Measurements from ENCODE around the gene CLASRP.
A peak's percentile ranks its signal among the peaks of the same experiment; 100 is the strongest.
"Not testable (repeated sequence)": the region's sequence is repeated elsewhere in the genome, so short reads cannot be mapped to it uniquely, and the experiment has no call there.

The CLASRP gene, protein sequence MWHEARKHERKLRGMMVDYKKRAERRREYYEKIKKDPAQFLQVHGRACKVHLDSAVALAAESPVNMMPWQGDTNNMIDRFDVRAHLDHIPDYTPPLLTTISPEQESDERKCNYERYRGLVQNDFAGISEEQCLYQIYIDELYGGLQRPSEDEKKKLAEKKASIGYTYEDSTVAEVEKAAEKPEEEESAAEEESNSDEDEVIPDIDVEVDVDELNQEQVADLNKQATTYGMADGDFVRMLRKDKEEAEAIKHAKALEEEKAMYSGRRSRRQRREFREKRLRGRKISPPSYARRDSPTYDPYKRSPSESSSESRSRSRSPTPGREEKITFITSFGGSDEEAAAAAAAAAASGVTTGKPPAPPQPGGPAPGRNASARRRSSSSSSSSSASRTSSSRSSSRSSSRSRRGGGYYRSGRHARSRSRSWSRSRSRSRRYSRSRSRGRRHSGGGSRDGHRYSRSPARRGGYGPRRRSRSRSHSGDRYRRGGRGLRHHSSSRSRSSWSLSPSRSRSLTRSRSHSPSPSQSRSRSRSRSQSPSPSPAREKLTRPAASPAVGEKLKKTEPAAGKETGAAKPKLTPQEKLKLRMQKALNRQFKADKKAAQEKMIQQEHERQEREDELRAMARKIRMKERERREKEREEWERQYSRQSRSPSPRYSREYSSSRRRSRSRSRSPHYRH

GRCh38 chr19:45038931-45039893 lies at the start of gene CLASRP:
Gene CLASRP, plus strand, starts transcription at chr19:45039045. Its CDS starts 1,168 bp downstream, at chr19:45040213.
- peak; percentile 88 for DNase-seq (ENCODE audit: low spot score)

DNA sequence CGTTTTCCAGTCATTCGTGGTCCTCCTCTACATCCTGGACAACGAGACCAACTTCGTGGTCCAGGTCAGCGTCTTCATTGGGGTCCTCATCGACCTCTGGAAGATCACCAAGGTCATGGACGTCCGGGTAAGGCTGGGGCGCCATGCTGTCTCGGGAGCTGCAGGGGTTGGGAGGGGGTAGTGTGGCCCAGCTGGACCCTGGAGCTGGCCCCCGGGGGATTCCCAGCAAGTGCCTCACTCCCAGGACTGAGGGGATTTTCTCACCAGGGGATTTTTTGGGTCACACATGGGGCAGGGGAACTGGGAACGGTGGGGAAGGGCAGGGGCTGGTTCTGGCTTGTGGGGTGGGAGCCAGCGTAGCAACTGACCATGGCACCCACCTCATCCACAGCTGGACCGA lies 48.4 kb upstream of the CLASRP start:
- no peak for DNase-seq (ENCODE audit: low spot score)

GRCh38 chr19:44990966-44991365 lies 47.9 kb upstream of the CLASRP start:
- no peak for DNase-seq (ENCODE audit: low spot score)

GRCh38 chr19:44992336-44993163 lies 46.3 kb upstream of the CLASRP start:
- DNase-seq (ENCODE audit: low spot score), result no peak

GRCh38 chr19:44993526-44993925 lies 45.3 kb upstream of the CLASRP start:
- DNase-seq (ENCODE audit: low spot score), result no peak

DNA sequence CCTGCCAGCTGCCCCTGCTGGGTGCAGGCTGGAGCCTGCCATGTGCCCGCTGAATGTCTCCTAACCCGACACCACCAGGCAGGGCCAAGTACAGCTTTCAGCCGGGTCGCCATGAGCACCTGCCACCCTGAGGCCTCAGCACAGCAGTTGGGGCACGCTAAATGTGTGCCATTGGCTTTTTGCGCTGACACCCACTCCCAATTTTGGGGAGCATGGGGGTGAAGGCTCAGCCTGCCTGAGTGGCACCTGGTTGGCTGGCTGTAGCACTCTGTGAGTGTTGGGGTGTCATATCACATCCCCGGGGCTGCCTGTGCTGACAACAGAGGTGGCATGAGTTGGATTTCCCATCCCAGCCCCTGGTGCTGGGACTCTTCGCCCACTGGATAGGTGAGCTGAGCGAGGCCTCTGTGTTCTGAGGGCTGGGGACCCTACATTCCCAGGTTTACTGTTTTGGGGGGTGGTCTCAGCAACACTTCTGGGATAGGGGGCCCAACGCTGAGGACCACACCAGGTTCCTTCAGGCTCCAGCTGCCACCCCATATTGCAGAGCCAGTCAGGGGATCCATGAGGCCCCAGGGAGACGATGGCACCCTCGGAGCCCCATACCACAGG lies 44.8 kb upstream of the CLASRP start:
- DNase-seq (ENCODE audit: low spot score), result no peak

DNA sequence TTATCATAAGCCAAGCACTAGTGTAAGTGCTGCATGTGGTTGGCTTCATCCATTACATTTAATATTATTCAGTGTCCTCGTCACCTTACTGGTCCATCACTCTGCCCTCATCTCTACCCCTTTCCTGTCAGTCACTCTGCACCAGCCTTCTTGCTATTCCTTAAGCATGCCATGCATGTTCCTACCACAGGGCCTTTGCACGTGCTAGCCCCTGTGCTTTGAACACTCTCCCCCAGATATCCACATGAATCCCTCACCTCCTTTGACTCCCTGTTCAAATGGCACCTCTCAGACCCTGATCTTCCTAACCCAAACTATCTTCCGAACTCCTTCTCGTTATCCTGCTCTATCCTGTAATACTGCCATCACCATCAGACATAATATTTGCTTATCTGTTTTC lies 40.8 kb upstream of the CLASRP start:
- no peak for DNase-seq (ENCODE audit: low spot score)

DNA sequence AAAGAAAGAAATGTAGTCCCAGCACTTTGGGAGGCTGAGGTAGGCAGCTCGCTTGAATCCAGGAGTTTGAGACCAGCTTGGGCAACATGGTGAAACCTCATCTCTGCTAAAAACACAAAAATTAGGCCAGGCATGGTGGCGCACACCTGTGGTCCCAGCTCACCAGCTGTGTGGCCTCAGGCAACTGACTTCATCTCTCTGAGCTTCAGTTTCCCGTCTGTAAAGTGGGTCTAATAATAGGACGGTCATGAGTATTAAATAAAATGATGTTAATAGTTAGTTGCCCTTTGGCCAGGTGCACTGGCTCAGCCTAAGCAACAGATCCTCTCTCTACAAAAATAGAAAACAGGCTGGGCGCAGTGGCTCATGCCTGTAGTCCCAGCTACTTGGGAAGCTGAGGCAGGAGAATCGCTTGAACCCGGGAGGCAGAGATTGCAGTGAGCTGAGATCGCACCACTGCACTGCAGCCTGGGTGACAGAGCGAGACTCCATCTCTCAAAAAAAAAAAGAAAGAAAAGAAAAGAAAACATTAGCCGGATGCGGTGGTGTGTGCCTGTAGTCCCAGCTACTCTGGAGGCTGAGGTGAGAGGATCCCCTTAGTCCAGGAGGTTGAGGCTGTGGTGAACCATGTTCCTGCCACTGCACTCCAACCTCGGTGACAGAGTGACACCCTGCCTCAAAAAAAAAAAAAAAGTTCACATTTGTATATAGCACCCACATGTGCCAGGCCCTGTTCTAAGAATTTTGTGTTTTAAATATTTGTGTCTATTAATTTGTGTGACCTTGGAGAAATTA lies 39.5 kb upstream of the CLASRP start:
- not testable (repeated sequence) for DNase-seq (ENCODE audit: low spot score)

DNA sequence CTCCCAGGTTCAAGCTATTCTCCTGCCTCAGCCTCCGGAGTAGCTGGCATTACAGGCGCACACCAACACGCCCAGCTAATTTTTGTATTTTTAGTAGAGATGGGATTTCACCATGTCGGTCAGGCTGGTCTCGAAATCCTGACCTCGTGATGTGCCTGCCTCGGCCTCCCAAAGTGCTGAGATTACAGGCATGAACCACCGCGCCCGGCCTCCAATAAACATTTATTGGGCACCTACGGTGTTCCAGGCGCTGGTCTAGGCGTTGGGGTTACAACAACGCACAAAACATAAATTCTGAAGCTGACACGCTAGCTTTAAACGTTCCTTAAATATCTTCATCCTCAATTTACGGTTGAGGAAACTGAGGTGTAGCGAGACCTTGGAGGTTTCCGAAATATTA lies 38.2 kb upstream of the CLASRP start:
- DNase-seq (ENCODE audit: low spot score), result not testable (repeated sequence)

GRCh38 chr19:45001087-45001739 lies 37.6 kb upstream of the CLASRP start, which contains the start of gene RELB:
Gene RELB, plus strand, starts transcription at chr19:45001464. Its CDS starts 116 bp downstream, at chr19:45001580.
- DNase-seq (ENCODE audit: low spot score), result peak; percentile 99

DNA sequence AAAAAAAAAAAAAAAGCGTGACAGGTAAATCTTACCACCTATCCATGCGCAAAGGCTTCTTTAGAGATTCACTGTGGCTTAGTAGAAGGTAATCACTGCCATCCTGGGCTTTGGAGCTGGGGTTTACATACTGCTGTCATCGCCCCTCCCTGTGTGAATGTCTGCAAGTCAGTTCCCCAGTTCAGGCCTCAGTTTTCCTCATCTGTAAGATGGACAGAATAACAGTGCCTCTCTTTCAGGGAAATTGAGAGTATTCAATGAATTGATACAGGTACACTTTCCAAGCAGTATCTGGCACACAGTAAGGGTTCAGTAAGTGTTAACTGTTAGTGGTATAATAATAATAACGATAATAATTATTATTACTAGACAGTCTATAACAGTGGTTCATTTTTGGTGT lies 35.4 kb upstream of the CLASRP start:
- no peak for DNase-seq (ENCODE audit: low spot score)

GRCh38 chr19:45005787-45006186 lies 33.1 kb upstream of the CLASRP start:
- no peak for DNase-seq (ENCODE audit: low spot score)

DNA sequence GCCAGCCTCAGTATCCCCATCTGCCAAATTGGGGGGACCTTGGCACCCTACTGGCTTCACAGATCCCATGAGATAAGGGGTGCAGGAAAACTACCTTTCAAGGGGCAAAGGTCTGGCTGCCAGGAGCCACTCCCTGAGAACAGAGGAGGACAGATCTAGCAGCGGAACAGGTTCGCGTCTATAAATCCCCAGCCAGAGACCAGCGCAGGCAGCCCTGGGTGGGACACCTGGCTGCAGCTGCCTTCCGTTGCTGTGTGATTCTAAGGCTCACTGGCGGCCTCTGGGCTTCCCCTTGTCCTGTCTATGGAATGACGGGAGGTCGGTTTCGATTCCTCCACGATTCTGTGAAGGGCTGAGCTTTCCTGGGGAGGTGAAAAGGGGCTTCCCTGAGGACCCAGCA lies 30.3 kb upstream of the CLASRP start:
- DNase-seq (ENCODE audit: low spot score), result no peak

- DNase-seq (ENCODE audit: low spot score), result no peak
These were observed 29.1 kb upstream of the CLASRP start for GRCh38 chr19:45009625-45010255.

- no peak for DNase-seq (ENCODE audit: low spot score)
These were observed 28.5 kb upstream of the CLASRP start for GRCh38 chr19:45010306-45010705.

- no peak for DNase-seq (ENCODE audit: low spot score)
These were observed 26.9 kb upstream of the CLASRP start for GRCh38 chr19:45011959-45012358.

DNA sequence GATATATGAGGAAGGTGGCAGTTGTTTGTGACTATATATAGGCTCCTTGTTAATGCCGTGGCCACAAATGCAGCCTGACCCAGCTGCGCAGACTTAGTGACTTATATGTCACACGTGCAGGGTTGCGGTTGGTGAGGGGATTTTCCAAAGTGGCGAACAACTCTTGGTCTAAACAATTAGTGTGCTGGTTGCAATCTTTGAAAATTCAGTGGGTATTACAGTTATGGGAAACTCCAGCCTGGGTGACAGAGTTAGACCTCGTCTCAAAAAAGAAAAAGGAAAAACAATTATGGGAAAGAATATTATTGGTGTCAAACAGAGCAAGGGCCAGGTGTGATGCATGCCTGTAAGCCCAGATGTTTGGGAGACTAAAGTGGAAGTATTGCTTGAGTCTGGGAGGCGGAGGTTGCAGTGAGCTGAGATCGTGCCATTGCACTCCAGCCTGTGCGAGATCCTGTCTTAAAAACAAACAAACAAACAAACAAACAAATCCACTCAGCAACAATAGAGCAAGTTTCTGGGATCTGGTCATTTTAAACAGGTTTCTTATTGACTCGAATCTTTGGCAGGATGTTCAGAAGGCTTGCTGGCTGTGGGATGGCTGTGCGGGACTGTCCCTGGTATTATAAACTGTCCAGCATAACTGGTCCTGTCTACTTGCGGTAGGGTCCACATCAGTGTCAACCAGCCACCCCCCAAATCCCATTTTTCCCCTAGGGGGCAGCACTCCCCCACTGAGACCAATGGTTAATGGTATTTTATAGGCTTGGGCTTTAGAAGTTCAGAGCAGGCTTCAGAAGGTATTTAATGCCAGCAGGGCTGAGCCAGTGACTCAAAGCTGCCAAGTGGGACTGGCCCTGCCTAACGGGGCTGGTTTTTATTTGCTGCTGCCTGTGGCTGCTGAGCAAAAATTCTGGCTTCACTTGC lies 22.2 kb upstream of the CLASRP start:
- peak; percentile 81 for DNase-seq (ENCODE audit: low spot score)

- no peak for DNase-seq (ENCODE audit: low spot score)
These were observed 19.7 kb upstream of the CLASRP start for GRCh38 chr19:45019187-45019586.
